IMR-90 (cell line): ENCODE measurements around the gene H3-3A. TPM values are rescaled to one million over a fixed set of nuclear protein-coding genes. Genes with fewer than 3 reads are reported as not detected.

ENCODE experiments used
- ATAC-seq: fragments of 200-7000 bp; cut with Tn5 transposase; 2 replicates; pipeline ENCODE4 v1.9.1; 2020; ENCODE audit warnings: low read depth, mild to moderate bottlenecking, moderate library complexity
- BruUV-seq: library from RNA; stranded (reverse); fragments of 400-500 nt; replicated peaks from 2 replicates; lab custom pipeline; 2021; lab: Mats Ljungman, UMichigan
- CTCF ChIA-PET: fragments of 300-600 bp; formaldehyde crosslinking; extraction: SDS; loops from one replicate; lab custom pipeline; 2021; ENCODE audit warnings: antibody characterized with exemption; lab: Yijun Ruan, JAX
- POLR2A ChIA-PET: fragments of 300-600 bp; sonication (Branson Sonifier 250); formaldehyde crosslinking; loops from one replicate; lab custom pipeline; 2022; ENCODE audit warnings: antibody characterized with exemption; ENCODE audit not compliant: unreplicated experiment; lab: Charles Lee
- DNase-seq: peaks from one replicate; pipeline ENCODE4 v3.0.0; 2013
- H2AFZ ChIP-seq: replicated peaks from 2 replicates; pipeline ENCODE3; 2013; ENCODE audit warnings: low read length, mild to moderate bottlenecking; ENCODE audit not compliant: poor library complexity
- H2AK5ac ChIP-seq: 2 replicates; pipeline ENCODE4 v1.6.1; 2013; ENCODE audit warnings: low read depth, low read length, inconsistent platforms
- H2AK9ac ChIP-seq: replicated peaks from 2 replicates; pipeline ENCODE3; 2013; ENCODE audit warnings: mild to moderate bottlenecking, low read depth, low read length, moderate library complexity; ENCODE audit not compliant: poor library complexity
- H2BK120ac ChIP-seq: 2 replicates; pipeline ENCODE4 v1.6.1; 2013; ENCODE audit warnings: low read depth, low read length, inconsistent platforms
- H2BK15ac ChIP-seq: 3 replicates; pipeline ENCODE4 v1.6.1; 2013; ENCODE audit warnings: low read depth, low read length, inconsistent platforms
- H2BK20ac ChIP-seq: 2 replicates; pipeline ENCODE4 v1.6.1; 2013; ENCODE audit warnings: low read depth, mild to moderate bottlenecking, inconsistent platforms, low read length, moderate library complexity
- H2BK5ac ChIP-seq: 2 replicates; pipeline ENCODE4 v1.6.1; 2013; ENCODE audit warnings: mild to moderate bottlenecking, low read depth, low read length, inconsistent platforms; ENCODE audit not compliant: poor library complexity, severe bottlenecking
- H3K14ac ChIP-seq: replicated peaks from 2 replicates; pipeline ENCODE4 v1.6.1; 2013; ENCODE audit warnings: low read depth, low read length, inconsistent platforms
- H3K18ac ChIP-seq: 2 replicates; pipeline ENCODE4 v1.6.1; 2013; ENCODE audit warnings: low read depth, low read length, control low read depth
- H3K23ac ChIP-seq: 2 replicates; pipeline ENCODE4 v1.6.1; 2013; ENCODE audit warnings: low read depth, low read length, inconsistent platforms
- H3K27ac ChIP-seq: 2 replicates; pipeline ENCODE4 v1.5.1; 2013; ENCODE audit warnings: mild to moderate bottlenecking, control low read depth, low read length; ENCODE audit not compliant: insufficient read depth
- H3K27me3 ChIP-seq: 2 replicates; pipeline ENCODE4 v1.6.1; 2013; ENCODE audit warnings: low read length; ENCODE audit not compliant: control insufficient read depth, insufficient read depth
- H3K36me3 ChIP-seq: 2 replicates; pipeline ENCODE4 v1.6.1; 2013; ENCODE audit warnings: low read length, mixed read lengths; ENCODE audit not compliant: control insufficient read depth, insufficient read depth
- H3K4ac ChIP-seq: 2 replicates; pipeline ENCODE4 v1.6.1; 2013; ENCODE audit warnings: low read depth, low read length, inconsistent platforms
- H3K4me1 ChIP-seq: 2 replicates; pipeline ENCODE4 v1.6.1; 2013; ENCODE audit warnings: low read length, mixed read lengths; ENCODE audit not compliant: control insufficient read depth, insufficient read depth
- H3K4me2 ChIP-seq: 2 replicates; pipeline ENCODE4 v1.6.1; 2013; ENCODE audit warnings: low read depth, mild to moderate bottlenecking, control low read depth, low read length, moderate library complexity
- H3K4me3 ChIP-seq: 2 replicates; pipeline ENCODE4 v1.5.1; 2013; ENCODE audit warnings: low read depth, mild to moderate bottlenecking, control low read depth, low read length, moderate library complexity; ENCODE audit not compliant: insufficient read depth
- H3K56ac ChIP-seq: 2 replicates; pipeline ENCODE4 v1.6.1; 2013; ENCODE audit warnings: low read length, inconsistent platforms; ENCODE audit not compliant: insufficient read depth; ENCODE audit errors: extremely low read depth
- H3K79me1 ChIP-seq, 2 experiments: 2 replicates each; pipeline ENCODE4 v1.6.1; 2013; ENCODE audit warnings: low read length in 2 of 2, inconsistent platforms in 1 of 2, low read depth in 1 of 2
- H3K9ac ChIP-seq: 2 replicates; pipeline ENCODE4 v1.6.1; 2013; ENCODE audit warnings: low read depth, low read length, control low read depth
- H3K9me1 ChIP-seq: 2 replicates; pipeline ENCODE4 v1.6.1; 2013; ENCODE audit warnings: low read length, inconsistent platforms; ENCODE audit not compliant: insufficient read depth
- H3K9me3 ChIP-seq: 2 replicates; pipeline ENCODE4 v1.6.1; 2013; ENCODE audit warnings: low read length; ENCODE audit not compliant: control insufficient read depth, insufficient read depth
- H4K20me1 ChIP-seq: 2 replicates; pipeline ENCODE4 v1.6.1; 2013; ENCODE audit warnings: low read length, inconsistent platforms; ENCODE audit not compliant: insufficient read depth
- H4K5ac ChIP-seq: 2 replicates; pipeline ENCODE4 v1.6.1; 2013; ENCODE audit warnings: mild to moderate bottlenecking, low read depth, low read length, control low read depth
- H4K8ac ChIP-seq, 2 experiments: 2 replicates each; pipeline ENCODE4 v1.6.1; 2013; ENCODE audit warnings: low read depth in 2 of 2, low read length in 2 of 2, control low read depth in 1 of 2, inconsistent platforms in 1 of 2
- H4K91ac ChIP-seq: 2 replicates; pipeline ENCODE4 v1.6.1; 2013; ENCODE audit warnings: low read depth, low read length, inconsistent platforms; ENCODE audit not compliant: insufficient read depth
- CEBPB ChIP-seq: IDR thresholded peaks from 2 replicates; pipeline ENCODE4 v1.6.1; 2012; ENCODE audit warnings: low read depth, low read length, improper control_type of control experiment
- CHD1 ChIP-seq: IDR thresholded peaks from 2 replicates; pipeline ENCODE4 v1.6.1; 2012; ENCODE audit warnings: low read depth, low read length, improper control_type of control experiment
- ELK1 ChIP-seq: fragments of 150-350 bp; IDR thresholded peaks from 2 replicates; pipeline ENCODE4 v1.6.1; 2016; ENCODE audit warnings: low read depth, mild to moderate bottlenecking, low read length, moderate library complexity, borderline replicate concordance
- MAFK ChIP-seq: IDR thresholded peaks from 2 replicates; pipeline ENCODE4 v1.6.1; 2012; ENCODE audit warnings: low read depth, low read length, improper control_type of control experiment
- NFE2L2 ChIP-seq: fragments of 150-350 bp; IDR thresholded peaks from 2 replicates; pipeline ENCODE4 v1.6.1; 2016; ENCODE audit warnings: low read depth, mild to moderate bottlenecking, low read length
- POLR2A ChIP-seq: IDR thresholded peaks from 2 replicates; pipeline ENCODE4 v1.6.1; 2012; ENCODE audit warnings: mild to moderate bottlenecking, low read depth, low read length
- RAD21 ChIP-seq: IDR thresholded peaks from 2 replicates; pipeline ENCODE4 v1.6.1; 2012; ENCODE audit warnings: low read length, improper control_type of control experiment
- RCOR1 ChIP-seq: IDR thresholded peaks from 2 replicates; pipeline ENCODE4 v1.6.1; 2012; ENCODE audit warnings: mild to moderate bottlenecking, low read length, improper control_type of control experiment; ENCODE audit not compliant: insufficient replicate concordance
- RFX5 ChIP-seq: IDR thresholded peaks from 2 replicates; pipeline ENCODE4 v1.8.0; 2012; ENCODE audit warnings: low read depth, mild to moderate bottlenecking, low read length, moderate library complexity
- USF2 ChIP-seq: fragments of 150-350 bp; IDR thresholded peaks from 2 replicates; pipeline ENCODE4 v1.6.1; 2017; ENCODE audit warnings: mild to moderate bottlenecking, antibody characterized with exemption, low read length, low read depth
- WGBS, 2 experiments: methylation state at CpG; one replicate each; pipeline versions ENCODE4 v1.1.5 to v1.1.7; 2013; ENCODE audit warnings: missing lambda C conversion rate in 2 of 2; ENCODE audit not compliant: insufficient read length in 1 of 2; ENCODE audit errors: extremely low coverage in 2 of 2; 5-methylcytosine and 5-hydroxymethylcytosine counted together
- dilution Hi-C: fragments of 300-500 bp; cut with HindIII; formaldehyde crosslinking; loops from one replicate; pipeline ENCODE4 v1.14.3; 2018; ENCODE audit warnings: low sequenced_read_pairs; ENCODE audit not compliant: unreplicated experiment
- in situ Hi-C: fragments of 300-500 bp; cut with MboI; formaldehyde crosslinking; loops from 3 replicates; pipeline ENCODE4 v1.14.3; 2019; ENCODE audit warnings: low sequenced_read_pairs, inconsistent platforms, mixed read lengths
- intact Hi-C: fragments of 100-400 bp; cut with micrococcal nuclease; formaldehyde crosslinking; loops from 2 replicates; pipeline ENCODE4 v1.10.0; 2022
- polyA plus RNA-seq, 3 experiments: library from polyadenylated mRNA; depleted of rRNA; stranded (reverse); fragments of >200 nt; gene quantifications; 2 replicates each; pipeline ENCODE4 v1.2.3, GENCODE V29; 2012; ENCODE audit warnings: low replicate concordance in 1 of 3
- total RNA-seq: library from RNA; depleted of rRNA; stranded (reverse); fragments of >200 nt; gene quantifications from 2 replicates; pipeline ENCODE4 v1.2.3, GENCODE V29; 2012

Gene H3-3A
- total and polyA plus RNA-seq, 2 of the 4 experiments (the other 2 are of a cell fraction) = 188 to 256 TPM

GRCh38 chr1:226111883-226112261 is 49.4 kb downstream of the H3-3A start:
- Histone ChIP-seq H3K56ac (no peak overlapping the region), H3K79me1 (no peaks in the 10 kb centered on the region), H2BK5ac (no peak overlapping the region), H3K27ac (no peak overlapping the region), H4K20me1 (no peaks in the 10 kb centered on the region), H3K18ac (no peak overlapping the region), H3K4ac (no peak overlapping the region), H4K91ac (no peak overlapping the region), H3K4me3 (no peak overlapping the region), H4K8ac (no peak overlapping the region), H3K9ac (no peak overlapping the region), H2AK9ac (no peak overlapping the region), H3K9me3 (no peaks in the 10 kb centered on the region), H2BK15ac (no peak overlapping the region), H4K5ac (no peak overlapping the region), H3K14ac (no peak overlapping the region), H2BK120ac (no peak overlapping the region), H2BK20ac (no peak overlapping the region), H3K27me3 (no peaks in the 10 kb centered on the region), H3K4me2 (no peak overlapping the region), H2AFZ (no peak overlapping the region), H2AK5ac (no peak overlapping the region), H3K9me1 (no peaks in the 10 kb centered on the region), H3K36me3 (no peaks in the 10 kb centered on the region), H3K23ac (no peak overlapping the region), H3K4me1 (peaks cover 4% of the 10 kb centered on the region; the same call in 1 of the 2 replicates)
- ATAC-seq = no peak
- intact Hi-C loops (no loop called here), dilution Hi-C loops (no loop called here), in situ Hi-C loops (no loop called here)
- TF ChIP-seq NFE2L2 (no peak), CEBPB (no peak), CHD1 (no peak), RCOR1 (no peak), RAD21 (no peak), USF2 (no peak), POLR2A (no peak), ELK1 (no peak), RFX5 (no peak), MAFK (no peak)
- DNase-seq = no peak
- ChIA-PET POLR2A (no interaction called here), CTCF (interaction anchor here (1.0 to 2.1 kb wide), 2 partner anchors 47 to 85 kb away, joined by 3 to 9 read pairs; no protein-coding TSS in a partner anchor)
- no CpG with 5 or more reads among the region's 7 CpGs for WGBS, 2 experiments
- BruUV-seq = no TSS peak
